K562 (cell line): ENCODE data around the gene TSPAN14. TPM values are rescaled to one million over a fixed set of nuclear protein-coding genes. Genes with fewer than 3 reads are reported as not detected.

ENCODE experiments used
- ATAC-seq: fragments of 200-7000 bp; cut with Tn5 transposase; 3 replicates; pipeline ENCODE4 v1.9.1; 2020; ENCODE audit warnings: moderate library complexity
- BruUV-seq: library from RNA; stranded (reverse); fragments of 400-500 nt; replicated peaks from 2 replicates; lab custom pipeline; 2021; lab: Mats Ljungman, UMichigan
- CTCF ChIA-PET: fragments of 300-600 bp; formaldehyde crosslinking; extraction: SDS; loops from one replicate; lab custom pipeline; 2021; ENCODE audit warnings: low intra/inter-chr PET ratio; lab: Yijun Ruan, JAX
- POLR2A ChIA-PET: fragments of 300-600, 350-650 bp; sonication (Branson Sonifier 250); formaldehyde crosslinking; extraction: SDS; loops from one replicate; lab custom pipeline; 2021; ENCODE audit warnings: antibody characterized with exemption, inconsistent platforms; lab: Yijun Ruan, JAX
- DNase-seq, 4 experiments: peaks; one replicate each; pipeline versions ENCODE4 v3.0.0 to v3.0.0-alpha.2; 2011 to 2018; ENCODE audit warnings: low spot score in 3 of 4, mixed read lengths in 3 of 4; ENCODE audit errors: extremely low read depth in 1 of 4
- FAIRE-seq: peaks from 2 replicates; lab custom pipeline; 2011; peaks lifted over from hg19 to GRCh38; lab: Jason Lieb, UNC
- H2AFZ ChIP-seq: 2 replicates; pipeline ENCODE4 v1.6.0; 2011; ENCODE audit warnings: low read depth, low read length, control low read depth, inconsistent platforms
- H3K27ac ChIP-seq: fragments of 200-600 bp; 3 replicates; pipeline ENCODE4 v1.8.0; 2011; ENCODE audit warnings: low read depth, mild to moderate bottlenecking, control low read depth, inconsistent platforms, low read length, moderate library complexity, mixed read lengths; ENCODE audit errors: extremely low read depth
- H3K27me3 ChIP-seq, 2 experiments: fragments of 300-600 bp in 1 of 2; 2 replicates in 1 of 2; 3 replicates in 1 of 2; pipeline versions ENCODE4 v1.6.0 to v1.8.0; 2011; ENCODE audit warnings: inconsistent platforms in 2 of 2, low read length in 2 of 2, mild to moderate bottlenecking in 1 of 2, mixed read lengths in 1 of 2, moderate library complexity in 1 of 2; ENCODE audit not compliant: control insufficient read depth in 2 of 2, insufficient read depth in 2 of 2
- H3K36me3 ChIP-seq: fragments of 300-600 bp; 3 replicates; pipeline ENCODE4 v1.8.0; 2011; ENCODE audit warnings: mild to moderate bottlenecking, low read length, inconsistent platforms; ENCODE audit not compliant: control insufficient read depth, insufficient read depth
- H3K4me1 ChIP-seq, 2 experiments: fragments of 200-600 bp in 1 of 2; replicated peaks in 1 of 2; 2 replicates in 1 of 2; 3 replicates in 1 of 2; pipeline versions ENCODE4 v1.5.1 to v1.8.0; 2011; ENCODE audit warnings: inconsistent platforms in 2 of 2, low read length in 2 of 2, mild to moderate bottlenecking in 1 of 2, mixed read lengths in 1 of 2, moderate library complexity in 1 of 2; ENCODE audit not compliant: control insufficient read depth in 2 of 2, insufficient read depth in 2 of 2
- H3K4me2 ChIP-seq: 2 replicates; pipeline ENCODE4 v1.6.1; 2011; ENCODE audit warnings: low read length, control low read depth, inconsistent platforms, mixed read lengths; ENCODE audit not compliant: insufficient read depth
- H3K4me3 ChIP-seq: fragments of 200-600 bp; sonication (generic), shearing (Covaris generic); 2 replicates; pipeline ENCODE4 v1.5.1; 2016; ENCODE audit warnings: control low read depth, inconsistent platforms
- H3K79me2 ChIP-seq: fragments of 200-600 bp; 3 replicates; pipeline ENCODE4 v1.8.0; 2011; ENCODE audit warnings: low read length, inconsistent platforms; ENCODE audit not compliant: control insufficient read depth, insufficient read depth
- H3K9ac ChIP-seq, 2 experiments: 2 replicates each; pipeline versions ENCODE4 v1.6.0 to v1.6.1; 2011; ENCODE audit warnings: low read depth in 2 of 2, low read length in 2 of 2, control low read depth in 1 of 2, inconsistent platforms in 1 of 2, mild to moderate bottlenecking in 1 of 2, mixed read lengths in 1 of 2; ENCODE audit not compliant: insufficient read depth in 1 of 2
- H3K9me1 ChIP-seq: one replicate; pipeline ENCODE4 v1.6.0; 2011; ENCODE audit warnings: inconsistent platforms, mild to moderate bottlenecking, low read length, moderate library complexity; ENCODE audit not compliant: control insufficient read depth, insufficient read depth
- H3K9me3 ChIP-seq: replicated peaks from 2 replicates; pipeline ENCODE4 v1.5.1; 2011; ENCODE audit warnings: low read depth, low read length, inconsistent platforms; ENCODE audit not compliant: control insufficient read depth, insufficient read depth
- H4K20me1 ChIP-seq: replicated peaks from 2 replicates; pipeline ENCODE4 v1.6.1; 2011; ENCODE audit warnings: low read length, inconsistent platforms, mixed read lengths; ENCODE audit not compliant: control insufficient read depth, insufficient read depth
- BCLAF1 ChIP-seq, 2 experiments: fragments of 450-650 bp in 1 of 2; IDR thresholded peaks; 2 replicates each; pipeline ENCODE4 v1.6.1; 2011 to 2017; ENCODE audit warnings: low read depth in 2 of 2, antibody characterized with exemption in 1 of 2, borderline replicate concordance in 1 of 2, low read length in 1 of 2, mild to moderate bottlenecking in 1 of 2, mixed read lengths in 1 of 2; ENCODE audit not compliant: control insufficient read depth in 1 of 2
- HDAC8 ChIP-seq: fragments of 450-650 bp; IDR thresholded peaks from 2 replicates; pipeline ENCODE4 v1.6.1; 2016; ENCODE audit warnings: mild to moderate bottlenecking, missing genetic modification characterization, moderate library complexity, missing compliant biosample characterization
- MCM7 ChIP-seq, 2 experiments: fragments of 450-650 bp; IDR thresholded peaks; 2 replicates each; pipeline ENCODE4 v1.6.1; 2016 to 2018
- NCOA6 ChIP-seq: fragments of 450-650 bp; IDR thresholded peaks from 2 replicates; pipeline ENCODE4 v1.6.1; 2017; ENCODE audit warnings: mild to moderate bottlenecking
- XRCC5 ChIP-seq: fragments of 200-400 bp; formaldehyde crosslinking; IDR thresholded peaks from 2 replicates; pipeline ENCODE4 v1.6.1; 2017; ENCODE audit warnings: low read depth, mild to moderate bottlenecking, low read length
- ZBTB1 ChIP-seq: sonication (generic); formaldehyde crosslinking; IDR thresholded peaks from 2 replicates; pipeline ENCODE4 v1.8.1; 2023; ENCODE audit warnings: missing genetic modification reagents, low read depth, mild to moderate bottlenecking, borderline replicate concordance
- ZHX1 ChIP-seq: fragments of 150-350 bp; conservative IDR thresholded peaks from 2 replicates; pipeline ENCODE4 v1.6.1; 2014; ENCODE audit warnings: low read length
- ZNF592 ChIP-seq: fragments of 450-650 bp; IDR thresholded peaks from 2 replicates; pipeline ENCODE4 v1.6.1; 2017; ENCODE audit warnings: antibody characterized with exemption, mild to moderate bottlenecking
- WGBS: fragments of 100-300 bp; shearing (Covaris generic); methylation state at CpG from one replicate; pipeline ENCODE4 v1.1.6; 2016; ENCODE audit warnings: low coverage, mixed read lengths; ENCODE audit not compliant: insufficient coverage; ENCODE audit errors: missing lambda C conversion rate; 5-methylcytosine and 5-hydroxymethylcytosine counted together
- in situ Hi-C: fragments of 300-500 bp; cut with MboI; formaldehyde crosslinking; loops from 4 replicates; pipeline ENCODE4 v1.15.0; 2018; ENCODE audit warnings: inconsistent platforms, mixed read lengths
- intact Hi-C: fragments of 100-400 bp; cut with micrococcal nuclease; formaldehyde crosslinking; loops from 2 replicates; pipeline ENCODE4 v1.14.2; 2022
- polyA plus RNA-seq, 8 experiments: library from polyadenylated mRNA; depleted of rRNA in 4 of 8; stranded (reverse) in 5 of 8; unstranded in 3 of 8; fragments of >200 nt; fragmentation: Nextera tagmentation in 2 of 8; fragmentation: Illumina TruSeq in 1 of 8; extraction: Ambion mirVana in 2 of 8; extraction: Trizol in 1 of 8; gene quantifications; 2 replicates each; pipeline versions ENCODE4 v1.2.1 to v1.2.3, GENCODE V29; 2011 to 2014; ENCODE audit warnings: inconsistent platforms in 1 of 8, missing spikeins in 1 of 8
- total RNA-seq, 7 experiments: library from RNA; depleted of rRNA in 6 of 7; stranded (reverse); fragments of >200 nt in 6 of 7; fragmentation: Illumina TruSeq in 2 of 7; extraction: Trizol in 2 of 7; gene quantifications; 2 replicates each; pipeline versions ENCODE4 v1.2.1 to v1.2.3, GENCODE V29; 2011 to 2021; ENCODE audit warnings: low replicate concordance in 1 of 7

The TSPAN14 gene
- total and polyA plus RNA-seq, 9 of the 15 experiments (the other 6 are each of a cell fraction or from before 2014, with no cell fraction given), result 5.8 to 92.9 (median 23.3) TPM

- TF ChIP-seq BCLAF1 (IDR thresholded peaks at IDR 0.05; ENCODE audit: borderline replicate concordance in 1 of 2, control insufficient read depth in 1 of 2, low read depth in 2 of 2, low read length in 1 of 2) (no peak), MCM7 (IDR thresholded peaks at IDR 0.05) (no peak)
These were observed 24.6 kb upstream of the TSPAN14 start (continued) for GRCh38 chr10:80429521-80429973.

- no peaks in the 10 kb centered on the region; the same call in 1 of the 2 replicates for H3K9me3 ChIP-seq
- no peak for FAIRE-seq
- intact Hi-C loops (no loop called here), in situ Hi-C loops (no loop called here)
- no peak overlapping the region for H2AFZ ChIP-seq
- peaks cover 20 to 30% of the 10 kb centered on the region in 2 experiments; a peak in 4 of 5 replicates for H3K27me3 ChIP-seq
- no peak for DNase-seq
- no peak overlapping the region for H3K4me2 ChIP-seq
- ChIA-PET CTCF (interaction anchor here (1.1 kb wide), 1 partner anchor 11 kb away, joined by 4 read pairs; no protein-coding TSS in a partner anchor), POLR2A (interaction anchor here (0.5 kb wide), 1 partner anchor 17 kb away, joined by 3 read pairs; no protein-coding TSS in a partner anchor)
- no peaks in the 10 kb centered on the region for H3K36me3 ChIP-seq
- no peaks in the 10 kb centered on the region for H4K20me1 ChIP-seq
- H3K79me2 ChIP-seq, result no peaks in the 10 kb centered on the region
- no peaks in the 10 kb centered on the region for H3K4me1 ChIP-seq
- peak; percentile 39; the same call in 2 of the 3 replicates for ATAC-seq
- H3K9me1 ChIP-seq, result no peaks in the 10 kb centered on the region
- WGBS, result 2% methylated on average over 3 of the region's 3 CpGs
- BruUV-seq, result no TSS peak
- H3K9ac ChIP-seq, result no peak overlapping the region
- no peak overlapping the region for H3K4me3 ChIP-seq
- H3K27ac ChIP-seq, result no peak overlapping the region
- TF ChIP-seq NCOA6, result no peak
- TF ChIP-seq ZBTB1 (CRISPR knock-in tag), result no peak
- no peak for TF ChIP-seq XRCC5
- TF ChIP-seq ZNF592, result no peak
- no peak for TF ChIP-seq HDAC8
- TF ChIP-seq ZHX1, result no peak
These were observed 21.0 kb upstream of the TSPAN14 start for GRCh38 chr10:80433134-80433533.
